HG03439 (cell line): ENCODE data around the gene GABARAPL2.
"Not testable (repeated sequence)": the region's sequence is repeated elsewhere in the genome, so short reads cannot be mapped to it uniquely, and the experiment has no call there.

Experiments
- ATAC-seq: cut with Tn5 transposase; IDR thresholded peaks from one replicate; pipeline ENCODE4 v1.9.1; 2021; ENCODE audit warnings: mild to moderate bottlenecking, moderate library complexity; ENCODE audit not compliant: unreplicated experiment

GABARAPL2 gene

DNA sequence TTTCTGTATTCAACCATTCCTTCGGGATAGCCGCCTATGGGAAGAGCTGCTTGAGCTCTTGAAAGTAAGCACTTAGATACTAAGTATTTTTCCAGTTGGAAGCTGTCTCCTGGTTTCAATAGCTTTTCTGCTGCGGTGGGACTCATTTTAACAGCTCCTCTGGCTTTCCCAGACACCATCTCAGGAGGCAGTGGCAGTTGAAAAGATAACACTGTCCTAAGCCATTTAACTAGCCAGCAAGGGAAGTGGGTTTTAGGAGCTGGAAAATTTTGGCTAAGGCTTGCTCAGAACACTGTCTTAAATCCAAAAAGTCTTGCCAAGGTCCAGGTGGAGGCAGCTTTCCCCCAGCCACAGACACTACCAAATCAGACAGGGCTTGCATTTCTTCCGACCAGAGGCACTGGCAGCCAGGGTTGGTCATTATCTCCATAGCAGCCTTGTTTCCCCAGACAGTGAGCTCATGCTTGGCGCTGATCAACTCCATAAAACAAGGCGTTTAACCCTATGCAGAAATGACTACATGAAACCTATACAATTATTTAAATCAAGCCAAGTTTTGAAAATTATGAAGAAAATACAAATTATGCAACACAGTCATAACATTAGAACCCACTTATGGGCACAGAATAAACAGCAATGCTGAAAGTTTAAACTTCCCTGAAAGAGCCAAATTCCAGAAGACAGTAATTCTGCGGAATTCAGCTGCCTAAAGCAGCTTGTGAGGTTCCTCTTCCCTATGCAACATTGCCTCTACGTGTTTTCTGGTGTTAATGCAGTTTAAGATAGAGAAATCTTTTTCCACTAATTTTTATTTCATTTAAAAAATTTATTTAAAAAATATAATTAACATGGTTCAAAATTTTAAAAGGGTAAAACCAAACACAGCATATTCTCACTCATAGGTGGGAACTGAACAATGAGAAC lies 25.0 kb downstream of the GABARAPL2 start:
- no peak for ATAC-seq

DNA sequence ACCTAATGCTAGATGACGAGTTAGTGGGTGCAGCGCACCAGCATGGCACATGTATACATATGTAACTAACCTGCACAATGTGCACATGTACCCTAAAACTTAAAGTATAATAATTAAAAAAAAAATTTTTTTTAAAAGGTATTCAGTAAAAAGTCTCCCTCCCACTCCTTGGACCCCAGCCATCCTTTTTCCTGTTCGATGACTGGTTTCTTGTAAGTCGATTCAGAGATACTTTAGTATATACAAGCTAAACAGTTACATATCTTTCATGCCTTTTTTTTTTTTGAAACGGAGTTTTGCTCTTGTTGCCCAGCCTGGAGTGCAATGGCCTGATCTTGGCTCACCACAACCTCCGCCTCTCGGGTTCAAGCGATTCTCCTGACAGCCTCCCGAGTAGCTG lies 25.7 kb downstream of the GABARAPL2 start:
- ATAC-seq = not testable (repeated sequence)

DNA sequence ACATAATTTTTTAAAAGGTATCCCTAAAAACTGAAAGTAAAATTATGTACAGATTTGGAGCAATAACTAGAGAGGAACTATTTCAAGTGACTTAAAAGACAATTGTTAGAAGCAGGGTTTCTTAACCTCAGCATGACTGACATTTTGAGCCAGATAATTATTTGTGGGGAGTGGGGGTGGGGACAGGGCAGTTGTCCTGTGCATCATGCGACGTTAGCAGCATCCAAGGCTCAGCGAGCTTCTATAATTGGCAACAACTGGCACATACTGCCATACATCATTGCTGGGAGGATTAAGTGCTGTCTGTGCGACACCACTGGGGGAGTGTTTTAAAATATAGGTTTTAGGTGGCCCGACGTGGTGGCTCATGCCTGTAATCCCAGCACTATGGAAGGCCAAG lies 27.1 kb downstream of the GABARAPL2 start:
- ATAC-seq = no peak

DNA sequence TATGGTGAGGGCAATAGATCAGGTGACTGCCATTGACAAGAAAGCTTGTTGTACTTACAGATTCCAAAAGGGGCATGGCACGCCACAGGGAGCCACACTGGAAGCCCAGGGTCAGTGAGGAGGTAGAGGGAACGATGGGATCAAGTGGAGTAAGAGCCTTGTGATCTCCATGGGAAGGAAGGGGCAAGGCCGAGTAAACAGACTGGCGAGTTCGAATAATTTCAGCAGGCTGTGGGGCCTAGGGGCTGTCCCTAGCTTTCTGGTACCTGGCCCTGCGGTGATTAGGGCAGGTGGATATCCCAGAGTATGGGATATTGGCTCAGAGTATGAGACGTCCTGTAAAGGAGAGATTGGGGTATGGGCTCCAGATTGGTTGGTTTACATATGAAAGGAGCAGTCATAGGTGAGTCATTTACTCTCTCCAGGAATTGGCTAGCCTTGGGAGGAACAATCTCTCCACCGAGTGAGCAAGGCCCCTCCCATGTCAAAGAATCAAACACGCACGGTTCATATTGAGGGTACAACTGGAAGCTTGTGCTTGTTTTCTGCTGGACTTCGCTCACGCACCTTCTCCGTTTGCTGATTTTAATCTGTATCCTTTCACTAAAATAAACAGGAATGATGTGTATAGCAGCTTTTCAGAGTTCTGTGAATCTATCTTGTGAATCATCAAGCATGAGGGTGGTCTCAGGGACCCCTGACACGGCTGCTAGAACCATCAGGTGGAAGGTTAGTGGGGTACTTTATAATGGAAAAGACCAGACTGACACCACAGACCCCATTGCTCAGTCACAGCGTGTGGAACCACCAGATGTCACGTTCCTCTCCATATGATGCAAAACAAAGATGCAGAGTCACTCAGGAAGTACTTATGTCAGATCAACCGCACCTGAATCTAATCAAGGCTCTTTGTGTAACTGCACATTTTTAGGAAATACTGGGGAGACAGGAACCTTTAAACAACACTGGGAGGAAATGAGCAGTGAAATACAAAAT lies 27.9 kb downstream of the GABARAPL2 start:
- no peak for ATAC-seq

DNA sequence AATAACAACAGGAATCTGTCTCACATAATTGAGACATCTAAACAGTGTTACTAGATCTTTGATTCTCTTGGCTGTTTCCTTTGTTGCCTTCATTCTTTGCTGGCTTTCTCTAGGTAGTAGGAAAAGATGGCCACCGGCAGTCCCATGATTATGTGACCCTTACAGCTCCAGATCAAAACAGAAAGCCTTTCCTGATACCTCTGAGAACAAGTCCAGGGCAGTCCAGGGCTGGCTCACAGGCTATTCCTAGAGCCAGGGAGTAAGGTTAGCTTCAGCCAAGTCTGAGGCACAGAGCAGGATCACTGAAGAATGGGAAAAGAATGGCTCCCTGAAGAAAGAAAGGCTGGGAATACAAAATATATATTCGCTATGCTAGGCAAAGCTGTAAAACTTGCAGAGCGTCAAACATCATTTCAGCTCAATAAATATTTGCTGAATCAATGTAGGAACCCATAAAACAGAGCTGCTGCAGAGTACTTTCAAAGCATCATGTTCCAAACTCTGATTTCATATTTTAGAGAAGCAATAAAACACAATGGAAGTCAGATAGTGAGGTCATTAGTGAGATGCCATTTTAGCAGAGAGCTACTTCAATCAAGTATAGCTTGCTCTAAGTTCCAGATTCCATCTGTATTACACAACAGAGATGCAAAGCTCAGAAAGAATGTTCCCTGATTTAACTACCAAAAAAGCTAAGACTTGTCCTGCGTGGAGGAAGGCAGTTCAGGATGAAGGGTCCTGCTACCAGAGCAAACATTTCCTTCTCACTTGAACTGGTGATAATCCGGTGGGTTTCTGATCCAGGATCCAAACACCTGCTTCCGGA lies 33.5 kb downstream of the GABARAPL2 start:
- ATAC-seq = no peak

DNA sequence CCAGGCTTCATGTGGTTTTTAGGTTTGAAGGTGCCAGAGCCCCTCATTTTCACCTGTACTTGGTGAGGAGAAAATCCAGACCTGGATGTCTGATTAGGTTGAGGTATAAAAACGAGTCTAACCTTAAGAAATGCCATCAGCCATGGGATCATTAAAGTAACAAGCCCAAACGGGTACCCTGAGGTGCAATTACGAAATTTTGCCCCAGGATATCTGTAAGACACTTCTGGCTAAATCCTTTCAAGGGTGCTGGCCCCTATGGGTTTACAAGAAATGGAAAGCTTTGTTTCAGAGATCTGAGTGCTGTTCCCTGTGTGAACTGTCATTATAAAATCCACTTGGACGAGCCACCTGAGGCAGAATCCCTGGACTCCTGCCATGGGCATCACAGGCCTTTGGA lies 37.1 kb downstream of the GABARAPL2 start:
- ATAC-seq = no peak

DNA sequence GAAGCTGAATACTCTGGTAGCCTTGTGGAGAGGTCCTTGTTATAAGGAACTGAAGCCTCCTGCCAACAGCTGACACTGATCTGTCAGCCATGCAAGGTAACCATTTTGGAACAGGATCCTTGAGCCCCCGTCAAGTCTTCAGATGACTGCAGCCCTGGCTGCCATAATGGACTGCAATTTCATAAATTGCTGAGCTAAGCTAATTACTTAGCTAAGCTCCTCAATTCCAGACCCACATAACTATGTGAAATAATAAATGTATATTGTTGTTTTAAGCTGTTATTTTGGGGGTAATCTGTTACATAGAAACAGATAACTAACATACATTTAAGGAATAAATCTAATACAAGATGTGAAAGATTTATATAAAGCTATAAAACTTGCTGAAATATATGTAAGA lies 40.3 kb downstream of the GABARAPL2 start:
- ATAC-seq = no peak

DNA sequence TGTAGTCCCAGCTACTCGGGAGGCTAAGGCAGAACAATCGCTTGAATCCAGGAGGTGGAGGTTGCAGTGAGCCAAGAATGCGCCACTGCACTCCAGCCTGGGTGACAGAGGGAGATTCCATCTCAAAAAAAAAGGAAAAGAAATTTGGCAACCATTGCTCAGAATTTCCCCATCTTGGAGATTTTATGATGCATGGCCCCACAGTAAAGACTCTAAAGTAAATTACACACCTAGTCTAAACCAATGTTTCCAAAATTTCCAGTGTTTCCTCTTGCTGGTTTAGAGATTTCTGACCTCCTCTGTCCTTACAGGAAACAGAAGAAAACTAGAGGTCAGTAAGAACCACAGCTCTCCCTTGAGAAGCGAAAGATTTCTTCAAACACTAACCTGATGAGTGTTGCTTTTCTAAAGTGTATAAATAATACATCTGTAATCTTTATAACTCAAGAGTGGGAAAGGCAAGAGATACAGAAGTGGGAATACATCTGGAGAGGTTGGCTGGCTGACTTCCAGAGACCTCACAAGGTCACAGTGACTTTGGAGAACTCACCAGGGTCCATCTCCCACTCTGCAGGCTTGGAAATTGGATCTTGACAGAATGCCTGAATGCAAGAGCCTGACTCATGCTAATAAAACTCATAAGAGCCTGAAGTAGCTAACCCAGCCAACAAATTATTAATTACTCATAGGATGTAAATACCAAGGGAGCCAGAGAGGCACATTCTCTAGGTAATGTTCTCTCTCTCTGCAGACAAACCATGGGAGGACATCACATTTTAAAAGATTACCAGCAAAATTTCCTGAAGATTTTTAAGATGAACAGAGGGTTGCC lies 48.1 kb downstream of the GABARAPL2 start:
- no peak for ATAC-seq

DNA sequence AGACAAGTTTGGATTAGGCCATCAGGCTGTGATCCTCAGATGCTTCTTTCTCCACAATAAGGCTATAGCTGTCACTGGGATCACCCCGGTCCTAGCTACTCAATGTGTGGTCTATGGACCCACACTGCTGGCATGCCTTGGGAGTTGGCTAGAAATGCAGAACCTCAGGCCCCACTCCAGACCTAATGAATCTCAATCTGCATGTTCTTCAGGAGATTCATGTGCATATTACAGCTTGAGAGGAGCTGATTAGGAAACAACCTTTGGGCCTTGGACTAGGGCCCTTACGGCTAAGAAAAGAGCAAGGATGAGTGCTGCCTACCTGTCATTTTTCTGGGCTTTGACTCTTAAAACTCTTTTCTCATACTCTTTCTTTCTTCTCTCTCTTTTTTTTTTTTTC lies 49.4 kb downstream of the GABARAPL2 start:
- ATAC-seq = no peak

DNA sequence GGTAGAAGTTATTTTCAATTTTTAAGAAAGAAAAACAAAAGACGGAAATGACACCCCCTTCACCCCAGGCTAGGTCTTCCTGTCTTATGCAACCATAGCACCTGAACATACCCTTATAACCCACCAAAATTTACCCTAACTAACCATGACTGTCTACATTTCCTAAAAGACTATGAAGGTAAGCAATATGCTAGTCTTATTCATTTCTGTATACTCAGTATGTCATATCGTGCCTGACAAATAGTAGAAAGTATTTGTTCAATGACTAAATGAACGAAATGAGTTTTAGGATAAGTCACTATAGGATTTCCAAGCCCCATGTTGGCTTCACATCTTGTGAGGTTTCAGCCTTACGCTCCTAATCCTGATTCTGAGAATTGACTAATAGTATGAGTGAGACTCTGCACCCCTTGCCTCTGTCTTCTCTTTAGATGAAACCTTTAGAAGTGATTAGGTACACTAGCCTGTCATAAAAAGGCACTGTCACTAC lies 50.4 kb downstream of the GABARAPL2 start:
- peak; percentile 46 for ATAC-seq

DNA sequence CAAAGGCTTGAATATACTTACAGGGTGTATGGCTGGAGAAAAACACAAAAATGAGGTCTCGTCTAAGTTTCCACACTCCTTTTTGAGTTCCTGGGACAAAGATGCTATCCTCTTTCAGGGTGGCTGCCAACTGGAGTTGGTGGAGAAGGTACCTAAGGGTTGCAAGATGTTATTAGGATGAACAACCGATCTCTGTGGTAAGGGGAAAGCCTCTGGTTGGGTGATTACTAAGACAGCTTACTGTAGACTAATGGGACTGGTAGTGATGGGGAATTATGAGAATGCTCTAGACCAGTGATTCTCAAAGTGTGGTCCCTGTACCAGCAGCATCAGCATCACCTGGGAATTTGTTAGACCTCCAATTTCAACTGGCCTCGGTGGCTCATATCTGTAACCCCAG lies 50.9 kb downstream of the GABARAPL2 start:
- ATAC-seq = no peak

DNA sequence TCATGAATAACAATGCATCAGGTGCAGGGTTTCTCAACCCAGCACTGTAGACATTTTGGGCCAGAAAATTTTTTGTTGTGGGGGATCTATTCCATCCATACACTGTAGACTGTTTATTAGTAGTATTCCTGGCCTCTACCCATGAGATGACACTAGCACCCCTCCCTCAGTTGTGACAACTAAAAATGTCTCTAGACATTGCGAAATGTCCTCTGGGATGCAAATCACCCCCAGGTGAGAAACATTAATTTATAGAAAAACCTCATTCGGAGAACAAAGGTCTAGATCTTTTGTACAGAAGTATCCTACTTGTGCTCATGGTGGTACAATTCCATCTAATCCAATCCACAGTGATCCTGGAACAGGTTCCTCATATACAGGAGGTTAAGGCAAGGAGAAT lies 52.6 kb downstream of the GABARAPL2 start:
- no peak for ATAC-seq

DNA sequence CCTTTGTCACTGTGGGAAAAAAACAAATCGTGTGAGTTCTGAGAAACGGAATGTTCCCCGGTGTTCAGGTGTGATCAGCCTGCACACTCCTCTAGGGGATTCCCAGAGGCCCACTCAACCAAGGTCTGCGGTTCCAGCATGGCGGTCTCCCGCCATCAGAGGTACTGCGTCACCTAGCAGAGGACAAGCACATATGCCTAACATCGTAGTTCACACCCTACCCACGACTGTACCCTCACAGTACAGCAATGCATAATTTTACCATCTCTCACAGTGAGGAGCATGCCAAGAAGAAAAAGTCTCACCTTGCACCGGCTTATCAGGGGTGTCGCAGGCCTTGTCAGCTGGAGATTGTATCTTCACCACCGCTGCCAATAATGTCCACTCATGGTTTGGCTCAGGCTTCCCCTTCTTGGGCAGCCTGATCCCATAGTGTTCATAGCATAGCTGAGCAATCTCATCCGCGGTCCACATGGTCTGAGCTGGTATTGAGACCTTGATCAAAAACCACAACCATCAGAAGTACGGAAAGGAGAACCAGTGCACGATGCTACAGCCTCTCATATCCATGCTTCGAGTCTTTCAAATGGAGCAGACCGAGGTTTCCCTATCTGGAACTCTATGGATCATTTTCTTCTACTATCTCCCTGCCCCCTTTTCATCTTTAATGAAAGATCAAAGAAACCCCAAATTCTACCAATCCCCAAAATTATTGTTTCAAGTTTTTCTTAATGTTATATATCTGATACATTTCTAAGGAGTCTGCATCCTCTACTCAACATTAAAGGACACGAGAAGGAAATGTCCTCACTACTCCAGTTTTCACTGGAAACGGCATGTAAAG lies 54.4 kb downstream of the GABARAPL2 start:
- no peak for ATAC-seq

DNA sequence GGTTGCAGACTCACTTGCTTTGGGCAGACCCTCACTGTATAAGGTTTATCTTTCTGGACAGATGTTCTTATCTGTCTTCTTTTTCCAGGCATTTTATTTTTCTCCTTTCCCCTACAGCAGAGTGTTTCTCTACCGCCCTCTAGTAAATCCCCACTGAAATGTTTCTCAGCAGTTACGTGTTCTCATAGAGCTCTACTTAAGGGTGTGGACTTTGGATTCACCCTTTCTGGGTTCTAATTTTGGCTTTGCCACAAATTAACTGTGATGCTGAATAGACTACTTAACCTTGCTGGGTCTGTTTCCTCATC lies 54.9 kb downstream of the GABARAPL2 start:
- ATAC-seq = no peak

DNA sequence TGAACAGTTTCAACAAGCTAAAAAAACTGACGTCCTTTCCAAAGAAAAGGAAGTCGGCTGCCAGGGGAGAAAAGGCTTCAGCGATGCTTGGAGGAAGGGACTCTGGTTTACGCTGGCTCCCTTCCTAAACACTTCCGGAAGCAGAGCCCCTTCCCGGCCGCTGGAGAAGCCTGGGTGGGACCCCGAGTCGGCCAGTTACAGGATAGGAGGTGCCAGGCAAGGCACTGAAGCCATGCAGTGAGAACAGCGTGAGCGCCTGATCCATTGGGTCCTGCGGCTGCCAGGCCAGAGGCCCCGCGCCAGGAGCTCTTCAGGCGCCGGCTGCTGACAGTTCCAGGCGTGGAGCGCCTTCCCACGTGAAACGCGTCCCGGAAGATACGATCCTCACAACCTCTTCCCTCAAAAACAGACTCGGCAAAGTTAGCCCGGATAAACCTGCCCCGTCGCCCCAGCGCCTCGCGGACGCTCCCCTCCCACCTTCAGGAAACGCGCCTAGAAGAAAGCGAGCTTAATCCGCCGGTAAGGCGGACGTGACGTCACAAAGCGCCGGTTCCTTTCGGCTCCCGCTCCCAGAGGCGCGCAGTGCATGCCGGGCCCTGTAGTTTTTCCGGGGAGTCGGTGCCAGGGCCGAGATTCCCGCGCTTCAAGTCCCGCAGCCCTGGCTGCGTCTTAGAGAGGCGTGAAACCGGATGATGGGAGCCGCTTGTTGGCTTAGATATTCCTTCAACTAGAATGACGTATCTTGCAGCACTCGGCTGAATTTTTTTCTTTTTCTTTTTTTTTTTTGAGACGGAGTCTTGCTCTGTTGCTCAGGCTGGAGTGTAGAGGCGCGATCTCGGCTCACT lies 56.8 kb downstream of the GABARAPL2 start, which contains the start of gene ADAT1:
Gene ADAT1 (minus strand): TSS at position 521 of the 845 bp plus-strand sequence. CDS start 2,482 bp downstream, outside the sequence.
- ATAC-seq = peak; percentile 96

DNA sequence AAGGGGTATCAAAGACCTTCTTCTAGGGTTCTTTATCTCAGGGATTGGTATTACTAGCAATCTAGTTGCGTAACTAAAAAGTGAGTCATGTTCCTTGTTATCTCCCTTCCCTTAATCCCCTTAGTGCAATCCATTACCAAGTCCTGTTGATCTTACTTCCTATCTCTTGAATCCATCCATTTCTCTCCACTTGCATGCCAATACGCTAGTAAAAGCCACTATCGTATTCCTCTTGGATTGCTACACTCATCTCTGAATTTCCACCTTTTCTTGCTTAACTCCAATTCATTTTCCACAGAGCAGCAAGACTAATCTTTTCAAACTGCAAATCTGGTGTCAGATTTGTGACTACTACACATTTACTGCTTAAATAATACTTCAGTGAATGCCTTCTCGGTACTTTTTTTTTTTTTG lies 58.7 kb downstream of the GABARAPL2 start:
- ATAC-seq = no peak

DNA sequence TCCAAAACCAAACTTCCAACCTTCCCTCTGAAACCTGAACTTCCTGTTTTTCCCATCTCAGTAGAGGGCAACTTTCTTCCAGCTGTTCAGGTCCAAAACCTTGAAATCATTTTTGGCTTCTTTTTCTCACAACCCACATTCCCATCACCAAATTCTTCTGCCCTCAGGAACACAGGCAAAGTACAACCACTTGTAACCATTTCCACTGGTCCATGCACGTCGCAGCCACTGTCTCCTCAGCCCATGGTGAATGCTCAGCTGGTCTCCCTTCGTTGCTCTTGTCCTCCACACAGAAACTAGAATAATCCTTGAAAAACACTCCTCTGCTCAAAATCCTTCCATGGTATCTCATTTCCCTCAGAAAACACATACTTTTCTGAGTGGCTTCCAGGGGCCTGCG lies 60.6 kb downstream of the GABARAPL2 start:
- ATAC-seq = no peak
